Dermis microvascular lymphatic vessel endothelial cell (primary cell): ENCODE data around the gene POR. TPM values are rescaled to one million over a fixed set of nuclear protein-coding genes. Genes with fewer than 3 reads are reported as not detected.

Experiments used
- DNase-seq, 2 donors: peaks; one replicate each; pipeline versions ENCODE4 v3.0.0 to v3.0.0-alpha.2; 2010; ENCODE audit warnings: low read depth in 2 of 2
- total RNA-seq: library from RNA; depleted of rRNA; stranded (reverse); fragments of >200 nt; gene quantifications from 2 replicates; pipeline ENCODE4 v1.2.1, GENCODE V29; 2014

POR gene
- total RNA-seq, 1 donor from 2014 or later, result 68.0 TPM

DNA sequence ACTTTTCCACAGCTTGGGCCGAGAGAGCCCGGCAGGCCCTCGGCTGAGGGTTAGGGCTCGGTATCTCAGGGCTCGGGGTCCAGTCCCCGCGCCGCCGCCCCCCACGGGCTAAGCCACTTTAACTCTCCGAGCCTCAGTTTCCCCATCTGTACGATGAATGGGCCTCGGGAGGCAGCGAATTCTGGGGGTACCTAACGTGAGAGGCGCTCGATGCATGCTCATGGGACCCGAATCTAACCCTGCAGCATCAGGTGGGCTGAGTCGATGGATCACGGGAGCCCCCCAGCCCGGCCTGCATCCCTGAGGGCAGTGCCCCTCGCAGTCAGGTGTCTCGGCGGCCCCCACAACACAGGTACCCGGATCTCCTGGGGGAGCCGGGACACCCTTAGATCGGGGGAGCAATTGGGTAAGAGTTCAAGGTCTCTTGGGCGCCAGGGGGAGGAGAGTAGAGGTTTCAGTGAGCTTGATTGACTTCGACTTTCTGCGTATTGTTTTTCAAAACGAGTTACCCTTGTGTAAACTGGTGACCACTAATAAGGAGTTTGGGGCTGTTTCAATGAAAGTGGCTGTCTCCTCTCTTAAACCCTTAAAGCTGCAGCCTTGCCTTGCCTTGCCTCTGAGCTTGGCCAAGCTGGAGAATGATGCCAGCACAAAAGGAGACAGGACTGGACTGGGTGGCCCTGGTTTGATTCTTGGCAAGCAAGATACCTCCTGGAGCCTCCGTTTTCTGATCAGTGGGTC, 631 bp downstream of the POR start:
- DNase-seq, result peak in 1 of 2 donors; percentile 18

DNA sequence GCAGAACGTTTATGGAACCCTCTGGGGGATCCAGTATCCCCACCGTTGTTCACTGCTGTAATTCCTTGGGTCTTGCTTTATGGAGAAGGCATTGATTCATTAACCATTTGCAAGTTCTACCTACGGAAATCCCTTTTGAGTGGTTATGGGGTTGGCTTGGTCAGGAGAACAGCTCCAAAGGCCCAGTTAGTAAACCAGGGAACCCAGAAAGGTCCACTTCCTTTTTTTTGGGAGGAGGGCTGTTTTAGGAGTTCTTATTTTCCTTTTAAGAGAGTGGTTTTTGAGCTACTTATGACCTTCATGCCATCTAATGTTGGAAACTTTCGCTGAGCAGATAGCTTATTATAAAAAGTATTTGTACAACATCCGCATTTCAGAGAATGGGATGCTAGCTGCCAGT, 1.3 kb downstream of the POR start:
- DNase-seq, result no peak

DNA sequence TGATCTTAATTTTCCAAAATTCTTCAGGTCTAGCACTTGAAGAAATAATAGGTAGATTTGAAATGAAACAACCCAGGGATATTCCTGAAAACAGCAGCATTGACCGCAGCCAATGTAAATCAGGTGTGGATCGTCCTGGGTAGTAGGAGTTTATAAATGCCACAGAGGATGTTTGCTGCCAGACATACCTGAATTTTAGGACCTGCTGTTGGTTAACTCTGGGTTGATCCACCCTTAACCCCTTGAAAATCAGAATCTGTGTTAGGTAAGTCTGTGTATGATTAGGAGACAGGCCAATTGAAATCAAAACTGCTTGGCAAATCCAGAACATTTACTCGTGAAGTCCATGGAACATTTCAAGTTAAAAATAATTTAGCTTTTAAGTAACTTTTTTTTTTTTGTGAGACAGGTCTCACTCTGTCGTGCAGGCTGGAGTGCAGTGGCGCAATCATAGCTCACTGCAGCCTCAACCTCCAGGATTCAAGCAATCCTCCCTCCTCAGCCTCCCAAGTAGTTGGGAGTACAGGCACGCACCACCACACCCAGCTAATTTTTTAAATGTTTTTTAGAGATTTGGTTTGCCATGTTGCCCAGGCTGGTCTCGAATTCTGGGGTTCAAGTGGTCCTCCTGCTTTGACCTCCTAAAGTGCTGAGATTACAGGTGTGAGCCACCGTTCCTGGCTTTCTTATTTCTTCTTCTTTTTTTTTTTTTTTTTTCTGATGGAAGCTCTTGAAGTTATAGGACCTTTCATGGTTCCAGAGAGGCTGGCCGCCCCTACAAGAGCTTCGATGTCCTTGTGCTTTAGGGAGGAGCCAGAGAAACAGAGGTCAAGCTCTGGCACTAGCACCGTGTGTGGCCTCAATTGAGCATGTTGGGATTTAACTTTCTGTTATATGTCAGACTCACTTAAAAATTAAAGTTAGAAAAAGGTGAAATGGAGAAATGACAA, 2.0 kb downstream of the POR start:
- no peak for DNase-seq

DNA sequence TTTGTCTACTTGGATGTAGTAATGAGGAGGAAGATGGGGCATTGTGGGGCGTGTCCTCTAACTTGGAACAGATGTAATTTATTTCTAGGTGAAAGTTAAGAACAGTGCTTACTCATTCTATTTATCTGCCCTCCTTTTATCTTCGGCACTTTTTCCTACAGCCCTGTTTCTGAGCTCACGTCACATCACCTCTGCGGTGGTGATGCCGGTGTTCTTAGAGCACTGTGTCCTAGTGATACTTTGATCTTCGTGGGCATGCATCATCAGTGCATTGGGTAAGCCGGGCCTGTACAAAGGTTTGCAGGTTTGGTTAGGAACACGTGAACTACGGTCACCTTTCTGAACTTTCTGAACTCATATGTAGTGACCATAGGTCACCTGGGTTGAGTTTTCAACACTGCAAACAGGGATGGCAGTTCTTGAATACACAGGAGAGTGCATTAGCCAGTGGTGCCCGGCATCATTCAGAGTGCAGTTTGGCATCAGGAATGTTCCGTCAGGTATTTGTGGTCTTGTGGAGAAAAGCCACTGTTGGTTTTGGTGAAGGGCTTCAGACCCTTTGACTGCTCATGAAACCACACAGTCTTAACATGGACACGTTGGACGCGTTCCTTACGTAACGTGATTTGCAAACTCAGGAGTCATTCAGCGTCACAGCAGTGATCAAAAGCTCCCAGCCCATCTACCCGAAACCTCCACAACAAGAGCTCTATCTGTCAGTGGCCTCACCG, 5.6 kb downstream of the POR start:
- DNase-seq, result no peak

DNA sequence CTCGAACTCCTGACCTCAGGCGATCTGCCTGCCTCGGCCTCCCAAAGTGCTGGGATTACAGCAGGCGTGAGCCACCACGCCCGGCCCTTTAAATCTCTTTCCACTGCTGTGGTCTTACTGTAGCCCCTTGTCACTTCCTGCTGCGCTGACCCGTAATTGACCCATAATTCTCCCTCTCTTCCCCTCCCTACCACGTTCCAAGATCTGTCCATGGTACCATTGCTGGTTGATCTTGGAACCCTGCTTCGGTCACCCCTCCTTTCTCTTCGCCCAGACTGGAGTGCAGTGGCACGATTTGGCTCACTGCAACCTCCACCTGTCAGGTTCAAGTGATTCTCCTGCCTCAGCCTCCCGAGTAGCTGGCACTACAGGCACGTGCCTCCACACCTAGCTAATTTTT, 6.5 kb downstream of the POR start:
- DNase-seq, result peak in 1 of 2 donors; percentile 19

DNA sequence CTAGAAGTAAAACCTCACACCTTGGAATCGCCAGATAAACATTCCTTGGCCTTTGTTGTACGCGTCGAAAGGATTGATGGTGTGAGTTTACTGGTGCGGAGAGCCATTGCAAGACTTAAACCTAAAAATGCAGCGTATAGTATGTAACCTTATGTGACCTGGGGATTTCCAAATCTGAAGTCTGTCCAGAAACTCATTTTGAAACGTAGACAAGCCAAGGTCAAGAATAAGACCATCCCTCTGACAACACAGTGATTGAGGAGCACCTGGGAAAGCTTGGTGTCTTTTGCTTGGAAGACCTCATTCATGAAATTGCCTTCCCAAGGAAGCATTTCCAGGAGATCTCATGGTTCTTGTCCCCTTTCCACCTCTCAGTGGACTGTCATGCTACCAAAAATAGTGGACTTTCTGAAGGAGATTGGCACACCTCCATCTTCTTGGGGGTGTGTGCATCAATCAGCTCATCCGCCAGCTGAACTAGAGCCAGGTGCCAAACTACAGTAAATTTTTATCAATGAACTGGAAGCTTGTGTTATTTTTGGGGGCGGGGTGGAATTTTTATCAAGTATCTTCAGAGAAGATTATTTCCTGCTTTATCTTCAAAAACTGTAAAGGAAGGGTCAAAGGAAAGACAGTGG, 8.1 kb downstream of the POR start:
- DNase-seq, result no peak

DNA sequence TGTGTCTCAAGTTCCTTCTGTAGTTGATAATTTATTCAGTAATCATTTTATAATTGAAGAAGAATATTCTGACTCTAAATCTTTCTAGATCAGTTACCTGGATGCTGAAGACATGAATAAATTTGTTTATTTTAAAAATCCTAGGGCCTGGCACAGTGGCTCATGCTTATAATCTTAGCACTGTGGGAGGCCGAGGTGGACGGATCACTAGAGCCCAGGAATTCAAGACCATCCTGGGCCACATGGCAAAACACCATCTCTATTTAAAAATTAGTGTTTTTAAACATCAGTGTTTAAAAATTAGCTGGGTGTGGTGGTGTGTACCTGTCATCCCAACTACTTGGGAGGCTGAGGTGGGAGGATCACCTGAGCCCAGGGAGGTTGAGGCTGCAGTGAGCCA, 9.3 kb downstream of the POR start:
- DNase-seq, result no peak

DNA sequence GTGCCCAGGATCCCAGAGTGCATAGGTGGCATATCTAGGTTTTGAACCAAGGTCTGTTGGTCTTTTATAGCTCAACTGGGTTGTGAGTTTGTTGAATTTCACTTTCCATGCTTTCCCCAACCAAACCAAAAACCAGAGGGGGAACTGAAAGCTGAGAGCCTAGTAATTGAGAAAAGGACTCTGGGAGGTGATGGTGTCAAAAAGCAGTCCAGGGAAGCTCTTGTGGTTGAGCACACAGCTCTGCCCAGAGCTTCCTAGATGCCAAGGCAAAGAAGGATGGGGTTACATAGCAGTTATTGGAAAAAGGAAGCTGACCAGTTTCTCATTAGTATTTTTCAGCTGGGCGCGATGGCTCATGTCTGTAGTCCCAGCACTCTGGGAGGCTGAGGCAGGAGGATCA, 9.9 kb downstream of the POR start:
- no peak for DNase-seq

DNA sequence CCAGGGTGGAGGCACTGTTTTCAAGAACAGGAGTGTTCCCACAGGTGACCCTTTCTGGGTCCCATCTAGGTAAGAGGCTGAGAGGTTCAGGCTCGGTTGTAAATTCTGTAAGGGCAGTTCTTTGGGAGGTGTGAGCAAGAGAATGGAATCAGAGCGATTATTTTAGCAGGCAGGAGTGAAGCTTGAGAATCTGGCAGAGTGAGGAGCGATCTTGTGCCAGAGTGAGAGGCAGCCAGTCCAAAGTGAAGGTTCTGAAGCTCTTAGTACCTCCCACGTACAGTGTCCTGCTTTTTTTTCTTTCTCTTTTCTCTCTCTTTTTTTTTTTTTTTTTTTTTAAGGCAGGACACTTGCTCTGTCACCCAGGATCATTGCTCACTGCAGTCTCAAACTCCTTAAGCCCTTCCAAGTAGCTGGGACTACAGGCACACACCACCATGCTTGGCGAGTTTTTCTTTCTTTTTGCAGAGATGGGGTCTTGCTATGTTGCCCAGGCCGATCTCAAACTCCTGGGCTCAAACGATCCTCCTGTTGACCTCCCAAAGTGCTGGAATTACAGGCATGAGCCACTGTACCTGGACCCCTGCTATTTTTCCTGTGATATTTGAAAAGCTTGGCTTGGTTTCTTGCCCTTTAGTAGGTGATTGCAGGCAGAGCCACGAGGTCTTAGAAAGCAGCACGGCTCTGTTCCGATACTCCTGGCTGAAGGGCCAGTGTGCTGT, 10.9 kb downstream of the POR start:
- no peak for DNase-seq

DNA sequence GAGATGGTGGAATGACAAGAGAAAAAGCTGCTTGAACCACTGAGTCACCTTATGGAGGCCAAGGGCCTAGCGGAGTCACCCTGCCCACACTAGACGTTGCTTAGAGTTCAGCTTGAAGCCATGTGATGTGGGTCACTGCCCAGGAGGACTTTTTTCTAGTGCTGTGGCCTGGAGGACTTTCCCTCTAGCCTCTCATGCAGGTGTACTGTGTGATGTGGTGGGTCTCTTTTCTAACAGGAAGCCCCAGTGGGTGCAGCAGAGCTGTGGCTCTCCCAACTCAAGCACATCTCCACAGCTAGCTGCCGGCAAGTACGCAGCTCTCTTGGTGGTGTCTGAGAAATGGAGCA, 13.6 kb downstream of the POR start:
- DNase-seq, result no peak

DNA sequence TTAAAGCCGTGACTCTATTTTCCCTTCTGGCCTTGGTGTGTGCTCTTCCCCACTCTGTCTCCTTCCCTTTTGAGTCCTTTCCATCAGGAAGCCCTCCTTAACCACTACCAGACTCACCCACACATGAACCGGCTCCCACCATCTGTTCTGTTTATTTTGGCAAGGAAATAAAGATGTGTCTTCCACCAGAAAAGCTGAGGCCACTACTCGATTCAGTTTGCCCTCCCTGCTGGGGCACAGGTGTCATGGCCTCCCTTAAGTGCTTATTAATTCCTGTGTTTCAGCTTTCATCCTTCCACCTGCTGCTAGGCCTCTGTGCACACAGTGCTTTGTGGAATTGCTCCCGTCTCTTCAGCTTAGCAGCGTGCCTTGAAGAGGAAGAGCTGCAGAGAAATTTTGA, 16.7 kb downstream of the POR start:
- peak in 1 of 2 donors; percentile 26 for DNase-seq

DNA sequence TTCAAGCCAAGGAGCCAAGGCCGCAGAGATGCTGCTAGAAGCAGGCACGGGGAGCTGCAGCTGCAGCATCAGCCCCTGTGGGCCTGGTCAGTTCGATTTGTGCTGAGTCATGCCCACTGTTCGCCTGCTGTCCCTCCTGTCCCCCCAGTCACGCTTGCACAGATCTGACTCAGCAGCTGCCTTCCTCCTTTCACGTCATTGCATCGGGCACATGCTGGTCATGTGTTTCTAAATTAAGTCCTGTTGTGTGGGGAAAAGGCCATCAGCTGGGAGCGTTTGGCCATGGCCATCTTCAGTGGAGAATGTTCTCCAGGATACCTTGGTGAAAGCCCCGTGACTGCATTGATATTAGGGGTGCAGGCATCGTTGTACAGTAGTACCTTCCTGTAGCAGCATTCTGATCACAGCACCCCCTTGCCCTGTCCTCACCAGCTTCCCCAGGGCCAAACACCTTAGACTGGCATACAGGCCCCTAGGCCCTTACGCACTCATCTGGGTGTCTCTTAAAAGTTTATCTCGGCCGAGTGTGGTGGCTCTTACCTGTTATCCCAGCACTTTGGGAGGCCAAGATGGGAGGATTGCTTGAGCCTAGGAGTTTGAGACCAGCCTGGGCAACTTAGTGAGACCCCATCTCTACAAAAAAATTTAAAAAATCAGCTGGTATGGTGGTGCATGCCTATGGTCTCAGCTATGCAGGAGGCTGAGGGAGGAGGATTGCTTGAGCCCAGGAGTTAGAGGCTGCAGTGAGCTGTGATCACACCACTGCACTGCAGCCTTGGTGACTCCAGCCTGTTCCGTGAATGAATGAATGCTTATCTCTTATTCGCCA, 23.2 kb downstream of the POR start:
- DNase-seq, result peak; percentile 80 to 87

DNA sequence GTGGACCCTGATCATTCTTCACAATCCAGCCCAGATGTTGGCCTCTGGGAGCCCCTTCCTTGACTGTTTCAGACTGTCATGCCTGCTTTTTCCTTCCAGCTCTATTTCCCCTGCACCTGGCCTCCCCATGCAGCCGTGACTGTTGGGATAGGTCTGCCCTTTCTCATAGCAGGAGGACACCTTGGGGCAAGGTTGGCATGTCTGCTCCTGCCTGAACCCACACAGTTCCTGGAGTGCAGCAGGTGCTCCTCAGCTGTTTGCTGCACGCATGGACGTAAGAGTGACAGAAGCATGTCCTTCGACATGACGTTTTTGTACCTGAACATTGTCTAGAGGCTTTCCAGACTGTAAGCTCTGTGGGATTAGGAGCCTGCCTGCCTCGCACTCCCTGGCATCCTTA, 24.0 kb downstream of the POR start:
- DNase-seq, result no peak

DNA sequence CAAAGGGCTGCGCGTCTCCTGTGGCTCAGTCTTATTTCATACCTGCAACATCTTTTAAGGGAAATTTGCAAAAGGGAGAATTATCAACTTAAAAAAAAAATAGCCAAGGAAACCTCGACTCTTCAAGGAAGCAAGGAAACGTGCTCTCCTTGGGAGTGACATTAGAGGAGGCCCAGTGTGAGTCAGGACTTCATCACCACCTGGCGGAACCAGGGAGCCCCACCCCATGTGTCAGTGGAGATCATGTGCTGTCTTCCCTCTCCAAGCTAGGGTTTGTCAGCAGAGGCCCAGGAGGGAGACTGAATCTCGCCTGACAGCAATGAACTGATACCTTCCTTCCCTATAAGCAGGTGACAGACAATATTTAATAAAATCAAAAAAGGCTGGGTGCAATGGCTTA, 28.9 kb downstream of the POR start:
- peak in 1 of 2 donors; percentile 28 for DNase-seq

DNA sequence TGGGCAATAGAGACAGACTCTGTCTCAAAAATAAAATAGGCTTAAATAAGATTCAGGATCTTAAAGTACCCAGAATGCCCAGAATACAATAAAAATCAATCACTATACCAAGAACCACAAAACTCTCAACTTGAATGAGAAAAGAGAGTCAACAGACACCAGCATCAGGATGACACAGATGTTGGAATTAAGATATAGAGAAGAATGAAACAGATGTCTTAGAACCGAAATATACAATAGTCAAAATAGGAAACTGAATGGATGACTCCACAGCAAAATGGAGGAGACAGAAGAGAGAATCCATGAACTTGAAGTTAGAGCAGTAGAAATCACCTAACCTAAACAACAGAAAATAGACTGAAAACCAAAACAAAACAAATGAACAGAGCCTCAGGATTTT, 29.6 kb downstream of the POR start:
- no peak for DNase-seq

DNA sequence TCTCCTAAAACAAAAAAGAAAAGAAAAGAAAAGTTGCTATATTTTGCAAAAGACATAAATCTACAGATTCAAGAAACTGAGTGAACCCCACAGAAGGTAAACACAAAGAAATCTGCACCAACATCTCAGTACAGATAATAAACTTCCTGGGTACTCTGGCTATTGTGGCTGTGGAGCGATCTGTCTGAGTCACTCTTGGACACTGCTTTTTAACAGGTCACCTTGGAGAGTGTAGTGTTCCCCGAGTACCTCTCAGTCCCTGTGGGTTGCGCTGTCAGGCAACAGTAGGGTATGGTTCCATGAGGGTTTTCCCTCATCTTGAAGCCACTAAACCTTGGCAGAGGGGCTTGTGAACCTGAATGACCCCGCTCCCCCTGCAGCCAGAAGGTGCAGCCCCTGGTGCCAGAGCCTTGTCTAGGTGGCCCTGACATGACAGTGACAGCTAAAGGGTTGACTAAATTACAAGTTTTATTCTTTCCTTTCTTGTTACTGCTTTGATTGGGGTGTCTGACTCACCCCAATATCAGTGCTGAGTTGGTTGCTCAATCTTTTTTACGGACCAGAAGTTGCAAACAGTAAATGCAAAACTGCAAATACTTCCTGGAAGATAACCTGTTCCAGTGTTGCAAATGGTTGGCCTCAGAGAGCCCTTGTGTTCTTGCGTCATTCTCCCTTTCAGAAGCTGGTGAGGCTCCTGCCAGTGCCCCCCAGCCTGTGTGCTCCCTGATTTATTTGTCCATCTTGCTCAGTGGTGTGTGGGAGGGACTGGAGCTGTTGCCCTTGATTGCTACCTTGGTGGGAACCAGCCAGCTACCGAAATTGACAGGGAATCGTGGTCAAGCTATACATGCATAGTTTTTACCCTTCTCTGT, 30.6 kb downstream of the POR start:
- no peak for DNase-seq

DNA sequence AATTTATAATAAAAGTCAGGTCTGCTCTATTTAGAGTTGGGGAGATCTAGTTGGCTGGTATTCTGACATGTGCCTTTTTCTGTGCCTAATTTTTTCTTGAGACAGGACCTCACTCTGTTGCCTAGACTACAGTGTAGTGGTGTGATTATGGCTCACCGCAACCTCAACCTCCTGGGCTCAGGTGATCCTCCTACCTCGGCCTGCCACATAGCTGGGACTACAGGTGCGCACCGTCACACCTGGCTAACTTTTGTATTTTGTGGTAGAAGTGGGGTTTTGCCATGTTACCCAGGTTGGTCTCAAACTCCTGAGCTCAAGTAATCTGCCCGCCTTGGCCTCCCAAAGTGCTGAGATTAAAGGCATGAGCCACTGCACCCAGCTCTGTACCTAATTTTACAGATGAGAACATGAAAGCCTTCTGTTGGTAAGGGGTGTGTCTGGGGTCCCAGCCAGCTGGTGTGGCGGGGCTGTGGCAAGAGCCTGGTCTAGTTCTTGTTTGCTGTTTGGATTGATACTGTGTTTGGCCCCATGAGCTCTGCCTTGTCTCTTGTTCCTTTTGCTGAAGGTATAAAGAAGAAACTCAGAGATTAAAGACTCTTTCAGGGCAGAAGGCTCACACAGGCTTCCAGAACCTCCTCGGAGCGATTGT, 31.4 kb downstream of the POR start:
- DNase-seq, result no peak

DNA sequence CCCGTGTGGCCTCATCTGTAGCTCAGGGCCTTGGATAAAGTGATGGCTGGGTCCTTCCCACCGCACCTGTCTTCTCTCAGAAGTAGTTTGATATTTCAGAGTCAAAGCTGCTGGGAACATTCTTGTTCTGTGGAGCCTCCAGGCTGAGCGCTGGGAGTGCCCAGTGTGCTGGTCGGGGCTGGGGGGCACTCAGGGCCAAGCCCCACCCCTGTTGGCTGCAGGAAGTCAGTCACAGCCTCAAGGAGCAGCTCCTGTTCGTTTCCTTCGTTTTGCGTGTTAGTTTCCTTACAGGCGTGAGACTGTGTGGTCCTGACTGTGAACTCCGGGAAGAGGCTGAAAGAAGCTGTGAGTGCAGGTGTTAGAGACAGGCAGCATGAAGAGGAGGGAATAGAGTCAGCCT, 33.2 kb downstream of the POR start:
- DNase-seq, result no peak
